Vagina (tissue), 2 donors: ENCODE data around the gene NUCB1. TPM values are rescaled to one million over a fixed set of nuclear protein-coding genes. Genes with fewer than 3 reads are reported as not detected.

Source experiments
- DNase-seq, 2 donors: peaks; one replicate each; pipeline ENCODE4 v3.0.0-alpha.2; 2017; ENCODE audit errors: extremely low spot score in 2 of 2
- H3K27ac ChIP-seq: fragments of 200-600 bp; sonication (generic); one replicate; pipeline ENCODE4 v1.5.1; 2019
- H3K27me3 ChIP-seq: fragments of 200-600 bp; sonication (generic); one replicate; pipeline ENCODE4 v1.5.1; 2019
- H3K36me3 ChIP-seq, 2 donors: fragments of 200-600 bp; sonication (generic); one replicate each; pipeline ENCODE4 v1.5.1; 2017 to 2019
- H3K4me1 ChIP-seq: fragments of 200-600 bp; sonication (generic); one replicate; pipeline ENCODE4 v1.5.1; 2019
- H3K4me3 ChIP-seq, 2 donors: fragments of 200-600 bp; sonication (generic); 1 replicate in 1 of 2; 2 replicates in 1 of 2; pipeline ENCODE4 v1.5.1; 2016 to 2019
- H3K9me3 ChIP-seq: fragments of 200-600 bp; sonication (generic); one replicate; pipeline ENCODE4 v1.5.1; 2019
- CTCF ChIP-seq, 3 experiments: fragments of 450-650 bp in 2 of 3; fragments of 200-600 bp in 1 of 3; sonication (generic) in 1 of 3; IDR thresholded peaks; one replicate each; pipeline ENCODE4 v1.5.1; 2017 to 2019; ENCODE audit warnings: antibody characterized with exemption in 3 of 3, mild to moderate bottlenecking in 2 of 3, moderate library complexity in 2 of 3
- POLR2A ChIP-seq, 2 donors: fragments of 450-650 bp; IDR thresholded peaks; one replicate each; pipeline ENCODE4 v1.6.1; 2017; ENCODE audit warnings: antibody characterized with exemption in 2 of 2, mild to moderate bottlenecking in 2 of 2, moderate library complexity in 2 of 2
- POLR2AphosphoS5 ChIP-seq, 2 donors: sonication (generic); formaldehyde crosslinking; IDR thresholded peaks; one replicate each; pipeline ENCODE4 v1.9.0; 2017; ENCODE audit warnings: antibody characterized with exemption in 2 of 2, mild to moderate bottlenecking in 2 of 2, low read depth in 1 of 2; ENCODE audit not compliant: insufficient read depth in 1 of 2
- intact Hi-C: fragments of 100-400 bp; cut with DNase I; formaldehyde crosslinking; loops from one replicate; pipeline ENCODE4 v1.15.1; 2023
- total RNA-seq: library from RNA; depleted of rRNA; stranded (reverse); fragments of >200 nt; gene quantifications from one replicate; pipeline ENCODE4 v1.2.3, GENCODE V29; 2016

NUCB1 gene
- total RNA-seq, 1 donor from 2014 or later, result 151 TPM

GRCh38 chr19:48858984-48859710, 41.0 kb upstream of the NUCB1 start:
- Histone ChIP-seq H3K27me3 (no peaks in the 10 kb centered on the region), H3K9me3 (no peaks in the 10 kb centered on the region), H3K36me3 (no peaks in the 10 kb centered on the region), H3K4me3 (no peak overlapping the region), H3K4me1 (no peaks in the 10 kb centered on the region), H3K27ac (no peak overlapping the region)
- intact Hi-C loops, result no loop called here
- DNase-seq, result no peak
- no peak for TF ChIP-seq POLR2A (IDR thresholded peaks at IDR 0.05)
- TF ChIP-seq POLR2AphosphoS5 (IDR thresholded peaks at IDR 0.05; ENCODE audit: insufficient read depth in 1 of 2, low read depth in 1 of 2), result no peak
- no peak for TF ChIP-seq CTCF (IDR thresholded peaks at IDR 0.05)

- no peaks in the 10 kb centered on the region for H3K27me3 ChIP-seq
- H3K36me3 ChIP-seq, result no peaks in the 10 kb centered on the region
- TF ChIP-seq POLR2AphosphoS5 (IDR thresholded peaks at IDR 0.05; ENCODE audit: insufficient read depth in 1 of 2, low read depth in 1 of 2) (no peak), CTCF (IDR thresholded peaks at IDR 0.05) (no peak), POLR2A (IDR thresholded peaks at IDR 0.05) (no peak)
- no peak overlapping the region for H3K4me3 ChIP-seq
- no peak for DNase-seq
- H3K9me3 ChIP-seq, result no peaks in the 10 kb centered on the region
- intact Hi-C loops, result no loop called here
- H3K27ac ChIP-seq, result no peak overlapping the region
- H3K4me1 ChIP-seq, result no peaks in the 10 kb centered on the region
Measured at GRCh38 chr19:48859711-48860572, 40.2 kb upstream of the NUCB1 start.

GRCh38 chr19:48861313-48861712, 38.8 kb upstream of the NUCB1 start:
- H3K4me3 ChIP-seq, result no peak overlapping the region
- no peak for TF ChIP-seq POLR2A (IDR thresholded peaks at IDR 0.05)
- TF ChIP-seq CTCF (IDR thresholded peaks at IDR 0.05), result no peak
- TF ChIP-seq POLR2AphosphoS5 (IDR thresholded peaks at IDR 0.05; ENCODE audit: insufficient read depth in 1 of 2, low read depth in 1 of 2), result no peak
- no peaks in the 10 kb centered on the region for H3K27me3 ChIP-seq
- no peak overlapping the region for H3K27ac ChIP-seq
- peaks cover 2% of the 10 kb centered on the region for H3K4me1 ChIP-seq
- no peaks in the 10 kb centered on the region for H3K9me3 ChIP-seq
- intact Hi-C loops, result no loop called here
- no peak for DNase-seq
- no peaks in the 10 kb centered on the region for H3K36me3 ChIP-seq

- H3K4me1 ChIP-seq, result peaks cover 18% of the 10 kb centered on the region
- no peaks in the 10 kb centered on the region for H3K9me3 ChIP-seq
- no peak for DNase-seq
- no peaks in the 10 kb centered on the region for H3K36me3 ChIP-seq
- intact Hi-C loops, result no loop called here
- H3K4me3 ChIP-seq, result no peak overlapping the region
- no peaks in the 10 kb centered on the region for H3K27me3 ChIP-seq
- no peak overlapping the region for H3K27ac ChIP-seq
- no peak for TF ChIP-seq CTCF (IDR thresholded peaks at IDR 0.05)
- no peak for TF ChIP-seq POLR2A (IDR thresholded peaks at IDR 0.05)
- TF ChIP-seq POLR2AphosphoS5 (IDR thresholded peaks at IDR 0.05; ENCODE audit: insufficient read depth in 1 of 2, low read depth in 1 of 2), result no peak
Measured at GRCh38 chr19:48862827-48863226, 37.3 kb upstream of the NUCB1 start.

GRCh38 chr19:48866692-48867091, 33.4 kb upstream of the NUCB1 start:
- Histone ChIP-seq H3K9me3 (no peaks in the 10 kb centered on the region), H3K36me3 (no peaks in the 10 kb centered on the region), H3K27me3 (no peaks in the 10 kb centered on the region), H3K4me1 (peaks cover 21% of the 10 kb centered on the region), H3K27ac (peak overlapping the region; percentile 94), H3K4me3 (no peak overlapping the region)
- intact Hi-C loops, result no loop called here
- TF ChIP-seq POLR2AphosphoS5 (IDR thresholded peaks at IDR 0.05; ENCODE audit: insufficient read depth in 1 of 2, low read depth in 1 of 2) (no peak), CTCF (IDR thresholded peaks at IDR 0.05) (no peak), POLR2A (IDR thresholded peaks at IDR 0.05) (no peak)
- no peak for DNase-seq
